NCI-H1417 (cell line): ENCODE data around the gene TRAPPC14.

Experiments used
- DNase-seq, 3 experiments: peaks; one replicate each; lab custom pipeline; 2025; lab: John Stamatoyannopoulos, UW

The TRAPPC14 gene

DNA sequence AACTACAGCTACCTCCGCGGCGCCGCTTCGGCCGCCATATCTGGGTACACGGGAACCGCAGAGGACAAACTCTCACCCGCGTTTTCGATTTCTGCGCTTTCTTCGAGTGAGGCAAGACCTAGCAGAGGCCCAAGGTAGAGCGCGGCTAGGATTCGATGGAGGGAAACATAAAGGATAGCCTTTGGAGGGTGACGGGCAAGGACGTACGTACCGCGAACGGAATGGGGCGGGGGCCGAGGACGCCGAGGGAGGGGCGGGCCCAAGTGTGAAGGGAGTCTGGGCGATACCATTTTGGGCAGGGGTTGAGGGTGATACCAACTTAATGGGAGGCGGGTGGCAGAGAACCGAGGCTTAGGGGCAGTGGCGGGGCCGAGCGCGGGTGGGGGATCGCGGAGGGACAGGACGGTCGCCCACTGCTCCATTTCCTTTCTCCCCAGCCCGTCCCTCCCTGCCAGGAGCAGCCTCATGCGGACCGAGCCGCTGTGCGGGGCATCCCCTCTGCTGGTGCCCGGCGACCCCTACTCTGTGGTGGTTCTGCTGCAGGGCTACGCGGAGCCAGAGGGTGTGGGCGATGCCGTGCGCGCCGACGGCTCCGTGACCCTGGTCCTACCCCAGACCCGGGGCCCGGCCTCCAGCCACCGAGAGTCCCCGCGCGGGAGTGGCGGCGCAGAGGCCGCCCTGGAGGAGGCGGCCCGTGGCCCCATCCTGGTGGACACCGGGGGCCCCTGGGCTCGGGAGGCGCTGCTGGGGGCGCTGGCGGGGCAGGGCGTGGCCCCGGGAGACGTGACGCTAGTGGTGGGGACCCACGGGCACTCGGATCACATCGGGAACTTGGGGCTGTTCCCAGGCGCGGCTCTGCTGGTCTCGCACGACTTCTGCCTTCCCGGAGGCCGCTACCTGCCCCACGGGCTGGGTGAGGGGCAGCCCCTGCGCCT lies 31.3 kb downstream of the TRAPPC14 start, which contains the start of gene MBLAC1:
TSS of gene MBLAC1 (plus strand) at position 37 of the 935 bp plus-strand sequence. CDS start at position 466, 429 bp downstream.
- DNase-seq = peak; percentile 95 to 100 (median 98)

DNA sequence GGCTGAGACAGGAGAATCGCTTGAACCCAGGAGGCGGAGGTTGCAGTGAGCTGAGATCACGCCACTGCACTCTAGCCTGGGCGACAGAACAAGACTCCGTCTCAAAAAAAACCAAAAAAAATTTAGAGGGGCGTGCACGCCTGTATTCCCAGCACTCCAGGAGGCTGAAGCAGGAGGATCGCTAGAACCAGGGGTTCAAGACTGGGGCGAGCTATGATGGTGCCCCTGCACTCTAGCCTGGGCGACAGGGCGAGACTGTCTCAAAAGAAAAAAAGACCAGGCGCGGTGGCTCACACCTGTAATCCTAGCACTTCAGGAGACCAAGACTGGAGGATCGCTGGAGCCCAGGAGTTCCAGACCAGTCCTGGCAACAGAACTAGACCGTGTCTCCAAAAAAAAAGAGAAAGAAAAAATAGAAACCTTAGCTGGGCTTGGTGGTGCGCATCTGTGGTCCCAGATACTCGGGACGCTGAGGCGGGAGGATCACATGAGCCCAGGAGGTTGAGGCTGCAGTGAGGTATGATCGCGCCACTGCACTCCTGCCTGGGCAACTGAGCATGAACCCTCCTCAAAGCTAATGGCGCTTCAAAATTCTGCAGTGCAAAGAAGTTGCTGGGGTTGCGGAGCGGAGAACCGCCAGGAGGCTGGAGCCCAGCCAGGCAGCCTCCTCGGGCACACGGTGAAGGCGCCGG lies 32.1 kb downstream of the TRAPPC14 start:
- DNase-seq = no peak

DNA sequence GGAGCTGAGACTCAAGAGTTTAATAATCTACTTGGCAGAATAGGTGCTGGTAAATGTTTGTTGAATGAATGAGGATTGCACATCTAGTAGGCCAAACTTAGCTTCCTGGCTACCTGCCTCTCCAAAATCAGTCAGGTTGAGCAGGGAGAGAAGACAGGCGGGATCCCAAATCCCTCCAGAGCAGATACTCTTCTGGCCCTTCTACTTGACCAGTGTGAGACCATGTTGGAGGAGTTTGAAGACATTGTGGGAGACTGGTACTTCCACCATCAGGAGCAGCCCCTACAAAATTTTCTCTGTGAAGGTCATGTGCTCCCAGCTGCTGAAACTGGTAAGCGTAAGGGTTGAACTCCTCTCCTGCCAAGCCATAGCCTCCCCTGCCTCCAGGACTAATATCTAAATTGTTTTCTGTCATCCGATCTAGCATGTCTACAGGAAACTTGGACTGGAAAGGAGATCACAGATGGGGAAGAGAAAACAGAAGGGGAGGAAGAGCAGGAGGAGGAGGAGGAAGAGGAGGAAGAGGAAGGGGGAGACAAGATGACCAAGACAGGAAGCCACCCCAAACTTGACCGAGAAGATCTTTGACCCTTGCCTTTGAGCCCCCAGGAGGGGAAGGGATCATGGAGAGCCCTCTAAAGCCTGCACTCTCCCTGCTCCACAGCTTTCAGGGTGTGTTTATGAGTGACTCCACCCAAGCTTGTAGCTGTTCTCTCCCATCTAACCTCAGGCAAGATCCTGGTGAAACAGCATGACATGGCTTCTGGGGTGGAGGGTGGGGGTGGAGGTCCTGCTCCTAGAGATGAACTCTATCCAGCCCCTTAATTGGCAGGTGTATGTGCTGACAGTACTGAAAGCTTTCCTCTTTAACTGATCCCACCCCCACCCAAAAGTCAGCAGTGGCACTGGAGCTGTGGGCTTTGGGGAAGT lies 34.0 kb downstream of the TRAPPC14 start:
- DNase-seq = no peak

DNA sequence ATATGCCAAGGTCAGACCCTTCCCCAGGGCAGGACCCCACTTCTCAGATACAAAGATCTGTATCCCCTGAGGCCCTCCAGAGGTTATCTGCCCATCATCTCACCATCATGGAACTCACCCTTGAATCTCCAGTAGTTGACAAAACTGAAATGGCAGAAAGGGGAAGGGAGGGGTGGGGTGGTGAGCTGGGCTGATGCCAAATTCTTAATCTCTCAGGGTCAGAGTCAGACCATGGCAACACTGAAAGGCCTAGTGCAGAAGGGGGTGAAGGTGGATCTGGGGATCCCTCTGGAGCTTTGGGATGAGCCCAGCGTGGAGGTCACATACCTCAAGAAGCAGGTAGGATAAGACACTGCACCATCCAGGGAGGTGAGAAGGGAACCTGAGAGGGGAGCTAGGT lies 36.0 kb downstream of the TRAPPC14 start:
- no peak for DNase-seq

DNA sequence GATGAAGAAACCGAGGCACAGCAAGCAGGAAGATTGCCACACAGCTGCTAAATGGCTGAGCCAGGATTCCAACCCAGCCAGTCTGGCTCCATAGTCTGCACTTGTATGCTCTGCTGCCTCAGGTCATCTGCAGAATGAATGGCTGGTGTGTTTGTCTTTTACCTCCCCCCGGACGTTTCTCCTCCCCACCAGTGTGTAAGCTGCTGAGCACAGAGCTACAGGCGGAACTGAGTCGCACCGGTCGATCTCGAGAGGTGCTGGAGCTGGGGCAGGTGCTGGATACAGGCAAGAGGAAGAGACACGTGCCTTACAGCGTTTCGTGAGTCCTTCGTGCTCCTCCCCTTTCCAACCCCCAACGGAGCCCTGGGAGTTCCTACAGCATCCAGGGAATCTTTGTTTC lies 36.5 kb downstream of the TRAPPC14 start:
- DNase-seq = peak; percentile 78 to 96 (median 93)

DNA sequence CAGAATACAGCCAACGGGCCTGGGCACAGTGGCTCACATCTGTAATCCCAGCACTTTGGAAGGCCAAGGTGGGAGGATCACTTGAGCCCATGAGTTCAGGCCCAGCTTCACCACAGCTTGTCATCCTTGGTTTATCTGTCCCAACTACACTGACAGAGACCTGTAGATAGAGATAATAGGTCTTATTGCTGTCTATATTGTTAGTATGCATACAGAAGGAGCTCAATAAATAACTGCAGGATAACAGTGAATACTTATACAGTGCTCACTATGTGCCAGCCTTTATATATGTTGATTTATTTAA lies 37.8 kb downstream of the TRAPPC14 start:
- no peak for DNase-seq

DNA sequence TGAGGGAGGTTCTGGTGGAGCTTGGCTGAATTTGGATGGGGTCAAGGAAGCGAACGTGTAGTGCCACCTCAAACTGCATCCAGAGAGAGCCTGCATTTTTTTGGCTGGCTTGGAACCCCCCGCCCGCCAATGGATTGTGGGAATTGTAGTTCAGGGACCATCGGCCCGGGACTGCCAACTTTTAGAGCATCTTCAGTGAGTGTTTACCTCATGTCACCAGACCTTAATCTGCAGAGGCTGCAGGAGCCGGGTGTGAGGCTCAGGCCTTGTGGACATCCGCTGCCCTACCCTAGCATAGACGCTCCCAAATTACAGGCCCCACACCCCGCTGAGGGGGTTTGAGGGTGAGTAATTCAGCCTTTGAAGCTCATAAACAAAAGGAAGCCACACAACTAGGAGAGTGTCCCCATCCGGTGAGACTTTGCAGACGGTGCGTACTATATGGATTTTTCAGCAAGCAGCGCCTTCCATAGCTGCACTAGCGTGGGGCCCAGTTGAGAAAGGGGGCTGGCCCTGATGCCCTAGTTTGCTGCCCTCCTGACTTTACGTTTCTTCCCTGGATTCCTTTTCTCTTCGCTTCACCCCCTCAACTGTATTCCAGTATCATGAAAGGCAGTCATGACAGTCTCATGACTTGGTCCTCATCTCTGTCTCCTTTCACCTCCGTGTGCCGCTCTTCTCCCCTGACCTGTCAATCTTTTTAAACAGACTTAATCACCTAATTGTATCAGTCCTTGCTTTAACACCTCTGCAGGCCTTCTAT lies 38.4 kb downstream of the TRAPPC14 start:
- DNase-seq = peak in 2 of 3 experiments; percentile 58 to 76

DNA sequence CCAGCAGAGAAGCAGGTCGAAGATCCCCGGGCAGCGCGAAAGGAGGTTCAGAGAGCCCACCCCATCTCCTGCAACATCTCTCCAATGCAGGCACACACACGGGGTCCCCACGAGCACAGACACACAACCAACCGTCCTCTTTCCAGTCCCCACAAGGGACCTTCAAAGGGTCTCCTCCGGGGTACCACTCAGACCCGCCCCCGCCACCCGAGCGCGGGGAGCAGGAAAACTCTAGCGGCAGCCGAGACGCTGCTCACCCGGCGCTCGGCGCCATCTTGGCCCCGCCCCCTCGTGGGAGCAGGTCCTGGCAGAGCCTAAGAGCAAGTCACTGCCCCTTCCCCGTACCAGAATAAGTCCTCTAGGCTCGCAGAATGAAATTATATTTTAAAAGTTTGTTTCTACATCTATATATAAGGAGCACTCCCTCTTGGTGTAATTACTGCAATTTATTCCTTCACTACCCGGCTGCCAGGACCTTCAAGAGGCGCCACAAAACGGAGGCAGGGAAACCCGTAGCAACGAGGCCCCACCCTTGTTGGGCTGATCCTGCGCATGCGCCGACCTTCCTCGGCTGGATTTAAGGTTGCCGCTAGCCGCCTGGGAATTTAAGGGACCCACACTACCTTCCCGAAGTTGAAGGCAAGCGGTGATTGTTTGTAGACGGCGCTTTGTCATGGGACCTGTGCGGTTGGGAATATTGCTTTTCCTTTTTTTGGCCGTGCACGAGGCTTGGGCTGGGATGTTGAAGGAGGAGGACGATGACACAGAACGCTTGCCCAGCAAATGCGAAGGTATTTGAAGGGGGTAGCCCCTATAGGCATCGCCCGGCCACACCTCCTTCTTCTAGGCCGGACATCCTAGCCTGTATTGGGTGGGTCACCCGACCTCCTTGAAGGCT lies 39.2 kb downstream of the TRAPPC14 start, which contains the start of the genes CNPY4 and TAF6:
TSS of gene CNPY4 (plus strand) at position 563 of the 898 bp plus-strand sequence. CDS start at position 674, 111 bp downstream.
TSS of gene TAF6 (minus strand) at position 287 of the 898 bp plus-strand sequence. CDS start 5,149 bp downstream, outside the sequence.
- peak; percentile 95 to 98 (median 96) for DNase-seq

DNA sequence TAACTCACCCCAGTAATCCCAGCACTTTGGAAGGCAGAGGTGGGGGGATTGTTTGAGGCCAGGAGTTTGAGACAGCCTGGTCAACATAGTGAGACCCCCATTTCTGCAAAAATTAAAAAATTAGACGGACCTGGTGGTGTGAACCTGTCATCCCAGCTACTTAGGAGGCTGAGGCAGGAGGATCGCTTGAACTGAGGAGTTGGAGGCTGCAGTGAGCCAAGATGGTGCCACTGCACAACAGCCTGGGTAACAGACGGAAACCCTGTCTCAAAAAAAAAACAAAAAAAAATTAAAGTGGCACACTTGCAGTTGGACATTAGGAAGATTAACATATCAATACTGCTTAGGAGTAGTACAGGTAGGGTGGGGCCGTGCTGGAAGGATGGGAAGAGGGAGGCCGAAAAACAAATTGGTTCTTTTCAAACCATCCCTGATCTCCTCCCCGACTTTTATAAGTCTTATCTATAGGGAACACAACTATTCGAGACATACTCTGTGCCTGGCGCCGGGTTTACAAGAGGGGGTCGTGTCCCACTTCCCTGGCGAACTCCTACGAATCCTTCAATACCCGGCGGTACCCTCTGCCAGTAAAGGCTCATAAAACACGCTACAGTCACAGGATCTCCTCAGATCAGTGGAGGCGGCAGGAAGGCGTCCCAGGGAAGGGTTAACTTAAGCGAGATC lies 40.0 kb downstream of the TRAPPC14 start:
- no peak for DNase-seq

DNA sequence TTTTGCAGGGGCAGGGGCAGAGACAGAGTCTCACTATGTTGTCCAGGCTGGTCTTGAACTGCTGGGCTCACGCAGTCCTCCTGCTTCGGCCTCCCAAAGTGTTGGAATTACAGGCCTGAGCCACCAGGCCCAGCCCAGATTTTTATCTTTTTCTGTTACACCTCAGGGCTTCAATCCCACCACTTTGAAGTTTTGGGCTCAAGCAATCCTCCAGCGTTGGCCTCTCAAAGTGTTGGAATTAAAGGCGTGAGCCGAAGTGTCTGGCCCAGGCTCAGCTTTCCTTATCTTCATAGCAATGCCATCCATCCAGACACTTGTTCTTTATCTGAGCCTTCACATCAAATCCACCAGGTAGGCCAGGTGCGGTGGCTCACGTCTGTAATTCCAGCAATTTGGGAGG lies 43.5 kb downstream of the TRAPPC14 start:
- no peak for DNase-seq

DNA sequence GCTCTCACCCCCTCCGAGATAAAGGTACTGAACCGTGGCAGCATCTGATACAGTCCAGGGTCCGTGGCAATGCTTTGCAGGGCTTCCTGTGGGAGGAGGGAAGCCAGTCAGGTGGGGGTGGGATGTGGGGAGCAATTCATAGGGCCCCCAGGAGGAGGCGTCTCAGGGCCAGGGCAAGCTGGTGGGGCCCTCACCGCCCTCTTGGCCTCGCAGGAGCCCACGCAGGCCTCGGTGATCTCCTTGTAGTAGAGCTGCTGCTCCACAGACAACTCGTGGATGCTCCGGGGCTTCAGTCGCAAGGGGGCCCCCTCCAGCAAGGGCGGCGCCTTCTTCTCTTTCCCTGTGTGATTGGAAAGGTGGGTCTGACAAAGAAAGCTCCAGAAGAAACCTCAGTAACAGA lies 46.6 kb downstream of the TRAPPC14 start:
- no peak for DNase-seq

DNA sequence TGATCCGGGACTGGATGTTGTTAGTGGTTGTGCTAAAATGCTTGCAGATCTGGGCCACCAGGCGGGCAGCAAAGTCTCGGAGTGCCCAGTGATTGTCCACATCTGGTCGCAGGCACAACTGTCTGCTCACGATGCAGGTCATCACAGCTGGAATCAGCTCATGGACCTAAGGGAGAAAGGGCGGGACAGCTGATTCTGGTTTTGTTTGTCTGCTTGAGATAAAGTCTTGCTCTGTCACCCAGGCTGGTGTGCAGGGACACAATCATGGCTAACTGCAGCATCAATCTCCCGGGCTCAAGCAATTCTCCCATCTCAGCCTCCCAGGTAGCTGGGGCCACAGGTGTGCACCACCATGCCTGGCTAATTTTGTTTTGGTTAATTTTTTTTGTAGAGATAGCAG lies 47.4 kb downstream of the TRAPPC14 start:
- DNase-seq = no peak

DNA sequence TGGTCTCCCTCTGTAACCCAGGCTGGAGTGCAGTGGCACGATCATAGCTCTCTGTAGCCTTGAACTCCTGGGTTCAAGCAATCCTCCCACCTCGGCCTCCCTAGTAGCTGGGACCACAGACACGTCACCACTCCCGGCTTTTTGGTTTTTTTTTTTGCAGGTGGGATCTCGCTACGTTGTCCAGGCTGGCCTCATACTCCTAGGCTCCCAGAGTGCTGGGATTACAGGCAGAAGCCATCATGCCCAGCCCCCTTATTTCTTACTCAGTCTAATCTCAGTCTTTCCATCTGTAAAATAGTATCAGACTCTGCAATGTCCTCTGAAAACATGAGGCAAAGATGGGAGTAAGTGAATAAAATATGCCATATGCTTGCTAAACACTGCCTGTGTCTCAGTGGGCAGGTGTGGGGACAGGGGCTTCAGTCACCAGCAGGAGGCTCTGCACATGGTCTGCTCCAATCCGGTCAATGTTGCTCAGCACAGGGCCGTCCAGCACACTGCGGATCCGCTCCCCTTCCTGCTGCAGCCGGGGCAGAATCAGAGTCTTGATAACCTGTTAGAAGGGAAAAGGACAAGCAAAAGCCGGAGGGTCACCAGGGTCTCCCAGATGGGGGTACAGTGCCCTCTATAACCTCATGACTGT lies 48.9 kb downstream of the TRAPPC14 start:
- DNase-seq = no peak

DNA sequence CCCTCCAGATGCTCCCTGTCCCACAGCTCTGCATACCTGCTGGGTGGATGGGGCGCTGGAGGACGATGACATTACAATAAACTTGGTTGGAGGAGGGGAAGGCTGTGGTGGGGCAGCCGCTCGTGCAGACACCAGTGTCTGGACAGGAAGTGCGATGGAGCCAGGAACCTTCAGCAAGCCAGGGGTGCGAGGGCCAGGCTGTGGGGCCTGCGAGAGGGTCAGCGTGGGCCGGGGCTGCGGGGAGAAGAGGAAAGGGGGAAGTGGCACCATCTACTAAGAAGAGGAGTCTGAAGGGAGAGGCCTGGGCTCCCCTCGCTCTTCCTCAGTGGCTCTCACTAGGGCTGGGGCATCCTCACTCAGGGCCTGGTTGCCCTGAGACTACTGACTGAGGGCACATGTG lies 50.6 kb downstream of the TRAPPC14 start:
- DNase-seq = no peak

DNA sequence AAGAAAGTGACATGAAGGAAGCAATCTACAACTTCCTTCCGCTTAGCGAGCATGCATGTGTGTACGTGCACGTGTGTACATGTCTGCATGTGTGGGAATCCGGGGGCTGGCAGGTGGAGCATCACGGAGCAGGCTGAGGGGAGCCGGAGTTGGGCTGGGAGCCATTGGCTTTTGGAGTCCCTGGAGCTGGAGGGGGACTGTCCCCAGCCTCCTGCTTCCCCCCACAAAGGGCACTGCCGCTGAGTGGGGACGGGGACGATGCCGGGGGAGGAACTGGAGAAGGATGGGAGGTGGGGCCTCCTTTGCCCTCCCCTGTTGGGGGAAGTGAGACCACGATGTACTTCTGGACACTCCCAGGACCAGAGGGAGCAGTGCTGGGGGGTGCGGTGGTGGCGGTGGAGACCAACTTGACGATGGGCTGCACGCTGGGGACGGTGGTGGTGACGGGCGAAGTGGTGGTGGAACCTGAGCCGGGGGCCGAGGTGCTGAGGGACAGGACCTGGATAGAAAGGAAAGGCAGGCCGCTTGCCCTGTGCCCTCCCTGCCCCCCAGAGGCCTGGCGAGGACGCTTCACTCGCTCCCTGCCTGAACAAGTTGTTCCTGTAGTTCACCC lies 51.3 kb downstream of the TRAPPC14 start:
- DNase-seq = no peak

DNA sequence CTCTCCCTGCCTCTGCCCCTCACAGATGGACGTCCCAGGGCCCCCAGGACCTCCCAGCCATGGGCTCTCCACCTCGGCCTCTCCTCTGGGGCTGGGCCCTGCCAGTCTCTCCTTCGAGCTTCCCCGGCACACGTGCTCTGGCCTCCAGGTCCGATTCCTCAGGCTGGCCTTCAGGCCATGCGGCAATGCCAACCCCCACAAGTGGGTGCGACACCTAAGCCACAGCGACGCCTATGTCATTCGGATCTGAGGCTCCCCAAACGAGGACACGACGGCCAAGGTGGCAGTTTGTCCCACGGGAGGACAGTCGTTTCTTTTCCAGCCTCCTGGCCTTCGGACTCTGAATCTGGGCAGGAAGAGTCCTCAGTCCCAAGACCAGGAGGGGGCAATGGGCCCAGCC lies 51.9 kb downstream of the TRAPPC14 start:
- no peak for DNase-seq

DNA sequence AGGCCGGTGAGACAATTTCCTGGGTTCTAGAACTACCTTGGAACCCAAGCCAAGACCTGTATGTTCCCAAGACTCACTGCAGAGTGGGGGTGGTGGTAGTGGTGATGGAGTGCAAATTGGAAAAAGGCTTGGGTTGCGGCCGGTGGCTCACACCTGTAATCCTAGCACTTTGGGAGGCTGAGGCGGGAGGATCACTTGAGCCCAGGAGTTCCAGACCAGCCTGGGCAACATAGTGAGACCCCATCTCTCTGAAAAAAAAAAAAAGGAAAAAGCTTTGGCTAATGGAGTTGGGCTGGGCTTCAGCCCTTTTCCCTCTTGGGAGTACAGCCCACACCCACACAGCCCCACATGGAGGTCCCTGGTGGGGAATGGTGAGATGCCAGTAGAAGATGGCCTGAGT lies 53.0 kb downstream of the TRAPPC14 start:
- no peak for DNase-seq
